Measurements from ENCODE around the gene SETD1B.
A peak's percentile ranks its signal among the peaks of the same experiment; 100 is the strongest.

Gene SETD1B

DNA sequence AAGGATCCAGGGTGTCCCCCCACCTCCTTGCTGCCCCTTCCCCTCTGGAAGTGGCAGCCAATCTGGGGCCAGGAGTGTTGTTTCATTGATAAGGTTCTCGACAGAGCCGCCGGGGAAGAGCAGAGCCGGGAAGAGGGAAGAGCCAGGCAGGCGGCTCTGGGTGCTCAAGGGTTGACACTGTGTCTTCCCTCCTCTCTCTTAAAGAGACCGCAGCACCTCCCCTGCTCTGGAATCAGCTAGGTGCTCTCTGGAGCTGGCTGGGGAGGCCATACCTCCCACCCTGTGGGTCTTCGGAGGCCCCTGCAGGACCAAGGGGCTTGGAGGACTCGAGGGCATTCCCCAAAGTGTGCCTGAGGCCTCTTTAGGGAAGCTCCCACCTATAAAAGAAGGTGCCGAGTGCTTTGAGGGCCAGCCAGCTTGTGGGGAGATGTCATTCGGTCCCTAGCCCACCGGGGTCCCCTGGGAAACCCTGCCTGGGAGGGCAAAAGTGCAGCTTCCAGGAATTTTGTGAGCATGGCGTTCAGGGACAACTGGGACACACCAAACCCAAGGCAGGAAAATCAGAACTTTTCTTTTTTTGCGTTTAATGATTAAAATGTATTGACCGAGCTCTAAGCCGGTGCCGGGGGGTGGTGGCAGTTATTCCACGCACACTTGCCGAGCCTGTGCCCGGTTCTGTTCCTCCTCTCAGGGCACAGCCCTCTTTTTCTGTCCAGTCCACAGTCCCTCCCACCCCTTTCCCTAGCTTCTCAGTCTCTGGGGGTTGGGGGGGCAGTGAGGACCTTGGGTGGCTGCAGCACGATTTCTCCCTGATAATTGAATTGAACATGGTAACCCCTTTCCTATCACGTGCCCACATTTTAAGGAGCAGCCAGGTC is 3.0 kb downstream of the SETD1B start:
- no peak for DNase-seq (ENCODE audit: low read depth)
- H3K4me3 ChIP-seq (ENCODE audit: low read length): peak overlapping the region; percentile 75
- TF ChIP-seq, protein P1, sequence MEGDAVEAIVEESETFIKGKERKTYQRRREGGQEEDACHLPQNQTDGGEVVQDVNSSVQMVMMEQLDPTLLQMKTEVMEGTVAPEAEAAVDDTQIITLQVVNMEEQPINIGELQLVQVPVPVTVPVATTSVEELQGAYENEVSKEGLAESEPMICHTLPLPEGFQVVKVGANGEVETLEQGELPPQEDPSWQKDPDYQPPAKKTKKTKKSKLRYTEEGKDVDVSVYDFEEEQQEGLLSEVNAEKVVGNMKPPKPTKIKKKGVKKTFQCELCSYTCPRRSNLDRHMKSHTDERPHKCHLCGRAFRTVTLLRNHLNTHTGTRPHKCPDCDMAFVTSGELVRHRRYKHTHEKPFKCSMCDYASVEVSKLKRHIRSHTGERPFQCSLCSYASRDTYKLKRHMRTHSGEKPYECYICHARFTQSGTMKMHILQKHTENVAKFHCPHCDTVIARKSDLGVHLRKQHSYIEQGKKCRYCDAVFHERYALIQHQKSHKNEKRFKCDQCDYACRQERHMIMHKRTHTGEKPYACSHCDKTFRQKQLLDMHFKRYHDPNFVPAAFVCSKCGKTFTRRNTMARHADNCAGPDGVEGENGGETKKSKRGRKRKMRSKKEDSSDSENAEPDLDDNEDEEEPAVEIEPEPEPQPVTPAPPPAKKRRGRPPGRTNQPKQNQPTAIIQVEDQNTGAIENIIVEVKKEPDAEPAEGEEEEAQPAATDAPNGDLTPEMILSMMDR (conservative IDR thresholded peaks at IDR 0.05; ENCODE audit: low read length): no peak

DNA sequence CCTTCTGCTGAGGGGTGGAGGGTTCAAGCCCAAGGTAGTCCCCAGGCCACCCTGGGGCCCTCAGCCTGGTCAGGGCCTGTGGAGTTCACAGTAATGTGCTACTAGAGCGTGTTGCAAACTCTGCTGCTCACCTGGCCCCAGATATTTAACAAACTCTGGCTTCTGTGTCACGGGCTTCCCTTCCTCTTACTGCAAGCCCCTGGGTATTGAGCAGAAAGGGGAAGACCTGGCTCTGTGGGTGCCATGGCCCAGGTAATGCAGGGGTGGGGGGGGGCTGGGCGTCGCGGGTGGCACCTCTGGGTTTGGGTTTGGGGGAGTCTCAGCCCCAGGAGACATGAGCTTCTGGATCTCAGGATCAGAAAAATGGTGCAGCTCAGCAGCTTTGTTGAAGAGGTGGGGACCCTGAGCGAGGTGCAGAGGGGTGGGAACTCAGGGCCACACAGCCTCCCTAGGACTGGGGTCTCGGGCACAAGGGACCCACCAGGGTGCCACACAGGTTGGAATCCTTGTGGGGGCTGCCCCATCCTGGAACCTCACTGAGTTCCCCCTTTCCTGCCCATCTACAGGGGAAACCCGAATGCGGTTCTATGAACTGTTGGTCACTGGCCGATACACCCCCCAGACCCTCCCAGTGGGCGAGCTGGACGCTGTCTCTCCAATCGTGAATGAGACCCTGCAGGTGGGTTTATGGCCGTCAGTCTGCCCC is 4.0 kb downstream of the SETD1B start:
- TF ChIP-seq, protein P1 (conservative IDR thresholded peaks at IDR 0.05; ENCODE audit: low read length): no peak
- no peak overlapping the region for H3K4me3 ChIP-seq (ENCODE audit: low read length)
- no peak for DNase-seq (ENCODE audit: low read depth)

DNA sequence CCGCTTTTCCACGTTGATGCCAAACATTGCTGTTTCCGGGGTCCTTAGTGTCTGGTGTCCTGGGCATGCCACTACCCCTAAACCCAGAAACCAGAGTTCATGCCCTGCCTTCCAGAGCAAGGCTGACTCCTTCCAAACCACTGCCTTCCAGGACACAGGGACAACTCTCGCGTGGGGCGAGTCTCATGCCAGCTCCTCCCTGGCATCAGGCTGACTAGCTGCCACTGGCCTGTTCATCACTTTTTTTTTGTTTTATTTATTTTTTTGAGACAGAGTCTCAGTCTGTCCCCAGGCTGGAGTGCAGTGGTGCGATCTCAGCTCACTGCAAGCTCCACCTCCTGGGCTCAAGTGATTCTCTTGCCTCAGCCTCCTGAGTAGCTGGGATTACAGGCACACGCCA is 4.8 kb downstream of the SETD1B start:
- no peak for DNase-seq (ENCODE audit: low read depth)

DNA sequence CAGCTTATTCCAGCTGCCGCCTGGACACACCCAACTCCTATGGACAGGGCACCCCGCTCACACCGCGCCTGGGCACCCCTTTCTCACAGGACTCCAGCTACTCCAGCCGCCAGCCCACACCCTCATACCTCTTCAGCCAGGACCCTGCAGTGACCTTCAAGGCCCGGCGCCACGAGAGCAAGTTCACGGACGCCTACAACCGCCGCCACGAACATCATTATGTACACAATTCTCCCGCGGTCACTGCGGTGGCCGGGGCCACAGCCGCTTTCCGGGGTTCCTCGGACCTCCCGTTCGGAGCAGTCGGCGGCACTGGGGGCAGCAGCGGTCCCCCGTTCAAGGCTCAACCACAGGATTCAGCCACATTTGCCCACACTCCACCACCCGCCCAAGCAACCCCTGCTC is 5.9 kb downstream of the SETD1B start:
- DNase-seq (ENCODE audit: low read depth): no peak
- TF ChIP-seq, protein P1 (conservative IDR thresholded peaks at IDR 0.05; ENCODE audit: low read length): no peak
- no peak overlapping the region for H3K4me3 ChIP-seq (ENCODE audit: low read length)

More for the DNA sequence above, 4.8 kb downstream of the SETD1B start:
- TF ChIP-seq, protein P1 (conservative IDR thresholded peaks at IDR 0.05; ENCODE audit: low read length): no peak
- H3K4me3 ChIP-seq (ENCODE audit: low read length): no peak overlapping the region

DNA sequence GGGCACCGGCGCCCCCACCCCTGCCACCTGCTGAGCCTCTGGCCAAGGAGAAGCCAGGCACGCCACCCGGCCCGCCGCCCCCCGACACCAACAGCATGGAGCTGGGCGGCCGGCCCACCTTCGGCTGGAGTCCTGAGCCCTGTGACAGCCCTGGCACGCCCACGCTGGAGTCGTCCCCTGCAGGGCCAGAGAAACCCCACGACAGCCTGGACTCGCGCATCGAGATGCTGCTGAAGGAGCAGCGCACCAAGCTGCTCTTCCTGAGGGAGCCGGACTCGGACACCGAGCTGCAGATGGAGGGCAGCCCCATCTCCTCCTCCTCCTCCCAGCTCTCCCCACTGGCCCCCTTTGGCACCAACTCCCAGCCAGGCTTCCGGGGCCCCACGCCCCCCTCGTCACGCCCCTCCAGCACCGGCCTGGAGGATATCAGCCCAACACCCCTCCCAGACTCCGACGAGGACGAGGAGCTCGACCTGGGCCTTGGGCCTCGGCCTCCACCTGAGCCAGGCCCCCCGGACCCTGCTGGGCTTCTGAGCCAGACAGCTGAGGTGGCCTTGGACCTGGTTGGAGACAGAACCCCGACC is 6.5 kb downstream of the SETD1B start:
- TF ChIP-seq, protein P1 (conservative IDR thresholded peaks at IDR 0.05; ENCODE audit: low read length): no peak
- H3K4me3 ChIP-seq (ENCODE audit: low read length): no peak overlapping the region; the same call in 1 of the 2 replicates
- DNase-seq (ENCODE audit: low read depth): no peak

DNA sequence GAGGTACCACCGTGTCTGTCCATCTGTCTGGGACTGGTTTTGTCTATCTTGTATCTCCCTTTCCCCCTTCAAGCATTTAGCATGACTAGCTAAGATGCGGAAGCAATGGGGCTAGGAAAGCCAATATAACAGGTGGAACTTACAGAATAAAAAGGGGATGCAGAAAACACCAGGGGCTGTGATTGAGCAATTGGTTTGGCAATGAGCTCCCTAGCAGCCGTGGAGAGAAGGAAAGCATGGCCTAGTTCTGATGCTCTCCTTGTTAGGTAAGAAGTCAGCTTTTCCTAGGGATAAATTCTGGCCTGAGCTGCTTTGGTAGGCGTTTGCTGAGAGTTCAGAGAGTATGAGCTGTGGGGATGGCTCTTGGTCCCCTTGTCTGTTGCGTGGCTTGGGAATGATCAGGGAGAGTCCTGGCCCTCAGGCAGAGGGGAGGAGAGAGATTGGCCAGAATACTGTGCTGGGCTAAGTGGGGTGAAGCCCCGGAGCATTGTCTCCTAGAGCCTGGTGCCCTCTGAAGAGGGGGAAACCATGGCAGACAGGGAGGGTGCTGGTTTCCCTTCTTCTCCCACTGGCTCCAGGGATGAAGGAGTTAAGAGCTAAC is 7.1 kb downstream of the SETD1B start:
- no peak for DNase-seq (ENCODE audit: low read depth)
- peak overlapping the region; percentile 85 for H3K4me3 ChIP-seq (ENCODE audit: low read length)
- TF ChIP-seq, protein P1 (conservative IDR thresholded peaks at IDR 0.05; ENCODE audit: low read length): no peak
